A673 (cell line): ENCODE measurements around the gene CHRNA3. TPM values are rescaled to one million over a fixed set of nuclear protein-coding genes. Genes with fewer than 3 reads are reported as not detected.
A peak's percentile ranks its signal among the peaks of the same experiment; 100 is the strongest.

ENCODE experiments used
- BruUV-seq: library from RNA; stranded (reverse); fragments of 400-500 nt; replicated peaks from 2 replicates; lab custom pipeline; 2021; lab: Mats Ljungman, UMichigan
- CTCF ChIA-PET: fragments of 300-600 bp; sonication (Branson Sonifier 250); formaldehyde crosslinking; loops from one replicate; lab custom pipeline; 2022; ENCODE audit warnings: antibody characterized with exemption; lab: Charles Lee
- POLR2A ChIA-PET: fragments of 300-600 bp; sonication (Branson Sonifier 250); formaldehyde crosslinking; loops from one replicate; lab custom pipeline; 2022; ENCODE audit warnings: antibody characterized with exemption; ENCODE audit not compliant: low non-redundant PET; lab: Charles Lee
- DNase-seq: peaks from one replicate; pipeline ENCODE4 v3.0.0-alpha.2; 2015; ENCODE audit warnings: low spot score
- H3K27ac ChIP-seq: fragments of 200-600 bp; sonication (generic); 2 replicates; pipeline ENCODE4 v1.5.1; 2016; ENCODE audit warnings: mixed run types, low read depth, mild to moderate bottlenecking, mixed read lengths, antibody characterized with exemption, low read length; ENCODE audit not compliant: poor library complexity, severe bottlenecking
- H3K27me3 ChIP-seq: fragments of 200-600 bp; sonication (generic); replicated peaks from 2 replicates; pipeline ENCODE4 v1.6.1; 2017; ENCODE audit warnings: mixed run types, low read depth, mild to moderate bottlenecking, mixed read lengths, antibody characterized with exemption, low read length; ENCODE audit not compliant: insufficient read depth, poor library complexity
- H3K36me3 ChIP-seq: fragments of 200-600 bp; sonication (generic); 2 replicates; pipeline ENCODE4 v1.6.1; 2016; ENCODE audit warnings: mixed run types, mild to moderate bottlenecking, mixed read lengths, antibody characterized with exemption, low read length; ENCODE audit not compliant: insufficient read depth, poor library complexity, severe bottlenecking
- H3K4me1 ChIP-seq: fragments of 200-600 bp; sonication (generic); 2 replicates; pipeline ENCODE4 v1.6.1; 2017; ENCODE audit warnings: mixed run types, mild to moderate bottlenecking, mixed read lengths, antibody characterized with exemption, low read length; ENCODE audit not compliant: insufficient read depth, poor library complexity, severe bottlenecking
- H3K4me3 ChIP-seq: fragments of 200-600 bp; sonication (generic); 2 replicates; pipeline ENCODE4 v1.5.1; 2016; ENCODE audit warnings: low read depth, mixed run types, mild to moderate bottlenecking, mixed read lengths, low read length; ENCODE audit not compliant: poor library complexity, severe bottlenecking
- H3K9me3 ChIP-seq: fragments of 200-600 bp; sonication (generic); 2 replicates; pipeline ENCODE4 v1.6.1; 2016; ENCODE audit warnings: mixed run types, low read depth, mild to moderate bottlenecking, mixed read lengths, antibody characterized with exemption, low read length; ENCODE audit not compliant: poor library complexity, severe bottlenecking
- CTCF ChIP-seq: fragments of 300-800, 200-600 bp; sonication (generic); conservative IDR thresholded peaks from 2 replicates; pipeline ENCODE4 v1.5.1; 2017; ENCODE audit warnings: low read depth, mild to moderate bottlenecking, antibody characterized with exemption, low read length, moderate library complexity, mixed read lengths
- EZH2 ChIP-seq: fragments of 200-600 bp; sonication (generic); IDR thresholded peaks from 2 replicates; pipeline ENCODE4 v1.6.1; 2017; ENCODE audit warnings: borderline replicate concordance, low read depth, mild to moderate bottlenecking, mixed read lengths, antibody characterized with exemption, low read length; ENCODE audit not compliant: poor library complexity, severe bottlenecking
- intact Hi-C: fragments of 100-400 bp; cut with micrococcal nuclease; formaldehyde crosslinking; loops from one replicate; pipeline ENCODE4 v1.10.0; 2022; ENCODE audit not compliant: unreplicated experiment
- total RNA-seq: library from RNA; stranded (reverse); gene quantifications from 2 replicates; pipeline ENCODE4 v1.2.3, GENCODE V29; 2021

The CHRNA3 gene
- total RNA-seq, 1 experiment from 2014 or later = not detected

GRCh38 chr15:78630886-78631633 is 10.3 kb upstream of the CHRNA3 start:
- CTCF ChIA-PET = no interaction called here
- DNase-seq = no peak
- Histone ChIP-seq H3K36me3 (no peaks in the 10 kb centered on the region), H3K4me3 (no peak overlapping the region), H3K27ac (no peak overlapping the region), H3K27me3 (peaks cover 83% of the 10 kb centered on the region), H3K4me1 (no peaks in the 10 kb centered on the region), H3K9me3 (peaks cover 8% of the 10 kb centered on the region)
- TF ChIP-seq CTCF = no peak
- TF ChIP-seq EZH2 = no peak
- POLR2A ChIA-PET = no interaction called here
- no TSS peak for BruUV-seq
- intact Hi-C loops = no loop called here

GRCh38 chr15:78629716-78630065 is 8.9 kb upstream of the CHRNA3 start:
- no peaks in the 10 kb centered on the region for H3K4me1 ChIP-seq
- H3K27ac ChIP-seq = no peak overlapping the region
- H3K36me3 ChIP-seq = no peaks in the 10 kb centered on the region
- DNase-seq = no peak
- H3K9me3 ChIP-seq = peaks cover 8% of the 10 kb centered on the region
- BruUV-seq = no TSS peak
- H3K4me3 ChIP-seq = no peak overlapping the region
- TF ChIP-seq CTCF (no peak), EZH2 (no peak)
- peaks cover 86% of the 10 kb centered on the region for H3K27me3 ChIP-seq
- POLR2A ChIA-PET = interaction anchor here (0.6 kb wide), 1 partner anchor 71 kb away, joined by 4 read pairs; no protein-coding TSS in a partner anchor
- intact Hi-C loops = no loop called here
- CTCF ChIA-PET = no interaction called here

GRCh38 chr15:78629031-78629715 is 8.4 kb upstream of the CHRNA3 start:
- H3K4me3 ChIP-seq = no peak overlapping the region
- peak; percentile 16 for TF ChIP-seq EZH2
- TF ChIP-seq CTCF = no peak
- intact Hi-C loops = no loop called here
- POLR2A ChIA-PET = interaction anchor here (0.6 kb wide), 1 partner anchor 72 kb away, joined by 4 read pairs; no protein-coding TSS in a partner anchor
- CTCF ChIA-PET = no interaction called here
- BruUV-seq = no TSS peak
- no peaks in the 10 kb centered on the region for H3K36me3 ChIP-seq
- H3K4me1 ChIP-seq = no peaks in the 10 kb centered on the region
- H3K9me3 ChIP-seq = peaks cover 8% of the 10 kb centered on the region
- H3K27ac ChIP-seq = no peak overlapping the region
- peaks cover 86% of the 10 kb centered on the region for H3K27me3 ChIP-seq
- no peak for DNase-seq
